Psoas muscle (tissue), 8 donors: Measurements from ENCODE around the gene TTLL12. TPM values are rescaled to one million over a fixed set of nuclear protein-coding genes. Genes with fewer than 3 reads are reported as not detected.

Experiments used
- ATAC-seq, 4 donors: fragments of 200-7000 bp; cut with Tn5 transposase; one replicate each; pipeline ENCODE4 v1.9.1; 2020; ENCODE audit warnings: moderate library complexity in 3 of 4, mild to moderate bottlenecking in 2 of 4
- DNase-seq, 2 donors: peaks; one replicate each; pipeline ENCODE4 v3.0.0-alpha.2; 2020
- H3K27ac ChIP-seq: fragments of 200-600 bp; one replicate; pipeline ENCODE4 v1.8.0; 2022
- H3K27me3 ChIP-seq, 3 donors: fragments of 200-600 bp in 1 of 3; one replicate each; pipeline versions ENCODE4 v1.6.1 to v1.8.0; 2013 to 2022; ENCODE audit warnings: low read length in 2 of 3, mild to moderate bottlenecking in 2 of 3, moderate library complexity in 1 of 3; ENCODE audit not compliant: insufficient read depth in 3 of 3
- H3K36me3 ChIP-seq, 2 donors: fragments of 200-600 bp in 1 of 2; one replicate each; pipeline versions ENCODE4 v1.6.1 to v1.8.0; 2013 to 2022; ENCODE audit warnings: low read depth in 1 of 2, mild to moderate bottlenecking in 1 of 2, moderate library complexity in 1 of 2; ENCODE audit not compliant: insufficient read depth in 1 of 2
- H3K4me1 ChIP-seq: fragments of 200-600 bp; one replicate; pipeline ENCODE4 v1.8.0; 2022
- H3K4me3 ChIP-seq: fragments of 200-600 bp; one replicate; pipeline ENCODE4 v1.8.0; 2022; ENCODE audit warnings: mild to moderate bottlenecking
- H3K9me3 ChIP-seq: fragments of 200-600 bp; one replicate; pipeline ENCODE4 v1.8.0; 2022
- CTCF ChIP-seq: fragments of 200-600 bp; IDR thresholded peaks from one replicate; pipeline ENCODE4 v1.8.0; 2022; ENCODE audit warnings: antibody characterized with exemption
- WGBS, 3 donors: extraction: QIAGEN DNeasy Blood & Tissue Kit; methylation state at CpG; one replicate each; pipeline versions ENCODE4 v1.1.6 to v1.1.7; 2013; 5-methylcytosine and 5-hydroxymethylcytosine counted together
- intact Hi-C, 2 donors: fragments of 100-400 bp; cut with DNase I; formaldehyde crosslinking; loops; one replicate each; pipeline versions ENCODE4 v1.11.0 to v1.14.2; 2022
- polyA plus RNA-seq, 3 donors: library from polyadenylated mRNA; stranded (reverse); fragments of 200-250 nt; gene quantifications; one replicate each; pipeline ENCODE4 v1.2.3, GENCODE V29; 2013
- total RNA-seq, 4 donors: library from RNA; stranded (reverse); fragmentation: NEBNext Ultra II Directional in 2 of 4; extraction: Animal tissue kit (Norgen Biotek cat#: 25700) in 2 of 4; gene quantifications; one replicate each; pipeline versions ENCODE4 v1.2.1 to v1.2.4, GENCODE V29; 2021 to 2023
- donor health status: healthy with polysubstance abuse.
- donor health status: DM: no; HTN: no; CAD: no; lungs with moderate emphysema.
- donor health status: Bipolar disorder and iron deficiency.
- donor health status: healthy.
- donor health status: DM: yes; HTN: yes; CAD: no.
- donor health status: DM: no; HTN: no; CAD: no.
- donor health status: DM: no; HTN: no; CAD: no.
- donor health status: DM: yes; HTN: yes; CAD: no.

The TTLL12 gene
- total and polyA plus RNA-seq, 7 donors, result 9.9 to 20.7 (median 13.7) TPM

- H3K36me3 ChIP-seq, result no peaks in the 10 kb centered on the region
- peaks cover 0 to 14% (median 2%) of the 10 kb centered on the region in 3 donors for H3K27me3 ChIP-seq
- DNase-seq (no peak), ATAC-seq (no peak)
- WGBS, 3 donors, result 80 to 84% (median 80%) methylated on average over 7 of the region's 7 CpGs
- no peak for TF ChIP-seq CTCF
- no peak overlapping the region for H3K4me3 ChIP-seq
- H3K9me3 ChIP-seq, result no peaks in the 10 kb centered on the region
- no peaks in the 10 kb centered on the region for H3K4me1 ChIP-seq
- intact Hi-C loops, result no loop called here
- H3K27ac ChIP-seq, result no peak overlapping the region
These were observed 67.9 kb downstream of the TTLL12 start for GRCh38 chr22:43118953-43119458.

- H3K4me3 ChIP-seq, result no peak overlapping the region
- WGBS, 3 donors, result 73 to 77% (median 75%) methylated on average over 21 of the region's 21 CpGs
- H3K36me3 ChIP-seq, result no peaks in the 10 kb centered on the region
- H3K27me3 ChIP-seq, result peaks cover 0 to 21% (median 4%) of the 10 kb centered on the region in 3 donors
- ATAC-seq (no peak), DNase-seq (no peak)
- intact Hi-C loops, result no loop called here
- no peaks in the 10 kb centered on the region for H3K4me1 ChIP-seq
- H3K27ac ChIP-seq, result no peak overlapping the region
- no peaks in the 10 kb centered on the region for H3K9me3 ChIP-seq
- TF ChIP-seq CTCF, result no peak
These were observed 68.7 kb downstream of the TTLL12 start for GRCh38 chr22:43118024-43118849.

- 86 to 88% (median 86%) methylated on average over 7 of the region's 7 CpGs for WGBS, 3 donors
- H3K27ac ChIP-seq, result no peak overlapping the region
- intact Hi-C loops, result no loop called here
- H3K4me1 ChIP-seq, result no peaks in the 10 kb centered on the region
- peaks cover 0 to 32% (median 4%) of the 10 kb centered on the region in 3 donors for H3K27me3 ChIP-seq
- H3K9me3 ChIP-seq, result no peaks in the 10 kb centered on the region
- no peak for TF ChIP-seq CTCF
- no peaks in the 10 kb centered on the region for H3K36me3 ChIP-seq
- DNase-seq (no peak), ATAC-seq (no peak)
- H3K4me3 ChIP-seq, result no peak overlapping the region
These were observed 70.0 kb downstream of the TTLL12 start for GRCh38 chr22:43116932-43117331.

Other genes starting within 250 kb of the TTLL12 start
- gene PACSIN2, start 172.0 kb downstream of the TTLL12 start, total RNA-seq, result 10 to 100 TPM; 27.9 to 52.2 (median 38.4) TPM
- gene PACSIN2, start 172.0 kb downstream of the TTLL12 start, polyA plus RNA-seq, result 10 to 100 TPM; 21.0 to 31.4 (median 26.0) TPM
- 1 to 10 TPM; 1.2 to 3.0 (median 2.0) TPM for gene TTLL1, start 97.7 kb downstream of the TTLL12 start, total RNA-seq
- 1 to 10 TPM; 1.9 to 4.9 (median 3.8) TPM for gene TTLL1, start 97.7 kb downstream of the TTLL12 start, polyA plus RNA-seq
- gene BIK, start 76.4 kb downstream of the TTLL12 start, total RNA-seq, result not detected
- gene BIK, start 76.4 kb downstream of the TTLL12 start, polyA plus RNA-seq, result not detected
- 10 to 100 TPM; 14.8 to 21.7 (median 16.9) TPM for gene MCAT, start 43.7 kb downstream of the TTLL12 start, total RNA-seq
- 10 to 100 TPM; 21.9 to 33.4 (median 23.4) TPM for gene MCAT, start 43.7 kb downstream of the TTLL12 start, polyA plus RNA-seq
- gene TSPO, start 35.6 kb downstream of the TTLL12 start, total RNA-seq, result 10 to 100 TPM; 35.8 to 69.9 (median 59.5) TPM
- gene TSPO, start 35.6 kb downstream of the TTLL12 start, polyA plus RNA-seq, result 100 to 1,000 TPM in 2 of 3 donors, 10 to 100 TPM in 1; 74.8 to 148 (median 101) TPM
- gene SCUBE1, start 156.2 kb upstream of the TTLL12 start, total RNA-seq, result under 1 TPM; 0.04 to 0.19 (median 0.09) TPM
- gene SCUBE1, start 156.2 kb upstream of the TTLL12 start, polyA plus RNA-seq, result under 1 TPM; 0.06 to 0.09 (median 0.06) TPM
- gene MPPED1, start 224.9 kb upstream of the TTLL12 start, total RNA-seq, result not detected
- under 1 TPM in 2 of 3 donors, not detected in 1; 0.04 to 0.10 TPM for gene MPPED1, start 224.9 kb upstream of the TTLL12 start, polyA plus RNA-seq